Activated CD8-positive, alpha-beta memory T cell treated with anti-CD3 and anti-CD28 coated beads for 48 hours (primary cell): ENCODE measurements around the gene ARVCF.

Source experiments
- DNase-seq, 3 experiments: peaks; one replicate each; pipeline ENCODE4 v3.0.0-alpha.2; 2020; ENCODE audit warnings: low read depth in 2 of 3, low spot score in 2 of 3

The ARVCF gene

GRCh38 chr22:19963863-19964642 is 52.6 kb downstream of the ARVCF start:
- DNase-seq = no peak

- no peak for DNase-seq
Observed at GRCh38 chr22:19962909-19963806, 53.5 kb downstream of the ARVCF start.

- DNase-seq = peak in 2 of 3 experiments; percentile 41 to 48
Observed at GRCh38 chr22:19962246-19962908, 54.2 kb downstream of the ARVCF start.

- no peak for DNase-seq
Observed at GRCh38 chr22:19961868-19962245, 54.8 kb downstream of the ARVCF start.

- no peak for DNase-seq
Observed at GRCh38 chr22:19961201-19961580, 55.4 kb downstream of the ARVCF start.

GRCh38 chr22:19960491-19961200 is 56.0 kb downstream of the ARVCF start:
- DNase-seq = no peak

GRCh38 chr22:19959587-19960490 is 56.8 kb downstream of the ARVCF start:
- no peak for DNase-seq

- no peak for DNase-seq
Observed at GRCh38 chr22:19959043-19959586, 57.5 kb downstream of the ARVCF start.

- no peak for DNase-seq
Observed at GRCh38 chr22:19958083-19959042, 58.3 kb downstream of the ARVCF start.

GRCh38 chr22:19957445-19957844 is 59.2 kb downstream of the ARVCF start:
- DNase-seq = no peak

GRCh38 chr22:19955241-19956128 is 61.1 kb downstream of the ARVCF start:
- DNase-seq = no peak

- DNase-seq = no peak
Observed at GRCh38 chr22:19951346-19951745, 65.3 kb downstream of the ARVCF start.

- no peak for DNase-seq
Observed at GRCh38 chr22:19948057-19948760, 68.4 kb downstream of the ARVCF start.

GRCh38 chr22:19943082-19944026 is 73.3 kb downstream of the ARVCF start:
- no peak for DNase-seq

- peak in 1 of 3 experiments; percentile 11 for DNase-seq
Observed at GRCh38 chr22:19942157-19943081, 74.2 kb downstream of the ARVCF start.
